GM19463 (cell line): ENCODE measurements around the gene CELF3.
"Not testable (repeated sequence)": the region's sequence is repeated elsewhere in the genome, so short reads cannot be mapped to it uniquely, and the experiment has no call there.

Experiments used
- ATAC-seq: cut with Tn5 transposase; IDR thresholded peaks from one replicate; pipeline ENCODE4 v1.9.1; 2021; ENCODE audit warnings: mild to moderate bottlenecking, moderate library complexity; ENCODE audit not compliant: unreplicated experiment

The CELF3 gene

GRCh38 chr1:151704246-151704645, 12.4 kb downstream of the CELF3 start:
- no peak for ATAC-seq

- ATAC-seq: no peak
These were observed 12.8 kb downstream of the CELF3 start for GRCh38 chr1:151703813-151704212.

- no peak for ATAC-seq
These were observed 13.7 kb downstream of the CELF3 start for GRCh38 chr1:151702936-151703335.

GRCh38 chr1:151701515-151701914, 15.1 kb downstream of the CELF3 start:
- no peak for ATAC-seq

- no peak for ATAC-seq
These were observed 23.4 kb downstream of the CELF3 start for GRCh38 chr1:151693057-151693651.

GRCh38 chr1:151692226-151692625, 24.4 kb downstream of the CELF3 start:
- no peak for ATAC-seq

- no peak for ATAC-seq
These were observed 27.1 kb downstream of the CELF3 start for GRCh38 chr1:151689494-151689893.

GRCh38 chr1:151686561-151686960, 30.0 kb downstream of the CELF3 start:
- ATAC-seq: no peak

- ATAC-seq: no peak
These were observed 32.5 kb downstream of the CELF3 start for GRCh38 chr1:151684128-151684527.

- not testable (repeated sequence) for ATAC-seq
These were observed 33.7 kb downstream of the CELF3 start for GRCh38 chr1:151682901-151683300.

- no peak for ATAC-seq
These were observed 34.7 kb downstream of the CELF3 start for GRCh38 chr1:151681923-151682322.

GRCh38 chr1:151680826-151681225, 35.8 kb downstream of the CELF3 start:
- ATAC-seq: no peak

- ATAC-seq: no peak
These were observed 36.2 kb downstream of the CELF3 start for GRCh38 chr1:151680391-151680790.

GRCh38 chr1:151673407-151673806, 43.2 kb downstream of the CELF3 start:
- ATAC-seq: no peak

GRCh38 chr1:151670036-151670675, 46.4 kb downstream of the CELF3 start:
- ATAC-seq: not testable (repeated sequence)

- no peak for ATAC-seq
These were observed 48.5 kb downstream of the CELF3 start for GRCh38 chr1:151668090-151668489.

GRCh38 chr1:151661751-151662150, 54.9 kb downstream of the CELF3 start:
- no peak for ATAC-seq

- no peak for ATAC-seq
These were observed 61.2 kb downstream of the CELF3 start for GRCh38 chr1:151655371-151655770.

GRCh38 chr1:151653397-151653796, 63.2 kb downstream of the CELF3 start:
- no peak for ATAC-seq
